Measurements from ENCODE around the gene BRPF1. TPM values are rescaled to one million over a fixed set of nuclear protein-coding genes. Genes with fewer than 3 reads are reported as not detected.

BRPF1 gene, protein sequence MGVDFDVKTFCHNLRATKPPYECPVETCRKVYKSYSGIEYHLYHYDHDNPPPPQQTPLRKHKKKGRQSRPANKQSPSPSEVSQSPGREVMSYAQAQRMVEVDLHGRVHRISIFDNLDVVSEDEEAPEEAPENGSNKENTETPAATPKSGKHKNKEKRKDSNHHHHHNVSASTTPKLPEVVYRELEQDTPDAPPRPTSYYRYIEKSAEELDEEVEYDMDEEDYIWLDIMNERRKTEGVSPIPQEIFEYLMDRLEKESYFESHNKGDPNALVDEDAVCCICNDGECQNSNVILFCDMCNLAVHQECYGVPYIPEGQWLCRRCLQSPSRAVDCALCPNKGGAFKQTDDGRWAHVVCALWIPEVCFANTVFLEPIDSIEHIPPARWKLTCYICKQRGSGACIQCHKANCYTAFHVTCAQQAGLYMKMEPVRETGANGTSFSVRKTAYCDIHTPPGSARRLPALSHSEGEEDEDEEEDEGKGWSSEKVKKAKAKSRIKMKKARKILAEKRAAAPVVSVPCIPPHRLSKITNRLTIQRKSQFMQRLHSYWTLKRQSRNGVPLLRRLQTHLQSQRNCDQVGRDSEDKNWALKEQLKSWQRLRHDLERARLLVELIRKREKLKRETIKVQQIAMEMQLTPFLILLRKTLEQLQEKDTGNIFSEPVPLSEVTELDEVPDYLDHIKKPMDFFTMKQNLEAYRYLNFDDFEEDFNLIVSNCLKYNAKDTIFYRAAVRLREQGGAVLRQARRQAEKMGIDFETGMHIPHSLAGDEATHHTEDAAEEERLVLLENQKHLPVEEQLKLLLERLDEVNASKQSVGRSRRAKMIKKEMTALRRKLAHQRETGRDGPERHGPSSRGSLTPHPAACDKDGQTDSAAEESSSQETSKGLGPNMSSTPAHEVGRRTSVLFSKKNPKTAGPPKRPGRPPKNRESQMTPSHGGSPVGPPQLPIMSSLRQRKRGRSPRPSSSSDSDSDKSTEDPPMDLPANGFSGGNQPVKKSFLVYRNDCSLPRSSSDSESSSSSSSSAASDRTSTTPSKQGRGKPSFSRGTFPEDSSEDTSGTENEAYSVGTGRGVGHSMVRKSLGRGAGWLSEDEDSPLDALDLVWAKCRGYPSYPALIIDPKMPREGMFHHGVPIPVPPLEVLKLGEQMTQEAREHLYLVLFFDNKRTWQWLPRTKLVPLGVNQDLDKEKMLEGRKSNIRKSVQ (N-terminal part only)
- total RNA-seq (2014; rRNA removed; shearing (Covaris generic)) (16.3 and 18.3 TPM in 2 replicates), polyA plus RNA-seq (2016; fragmentation: Nextera tagmentation; extraction: Ambion mirVana) (7.3 and 10.4 TPM in 2 replicates)

DNA sequence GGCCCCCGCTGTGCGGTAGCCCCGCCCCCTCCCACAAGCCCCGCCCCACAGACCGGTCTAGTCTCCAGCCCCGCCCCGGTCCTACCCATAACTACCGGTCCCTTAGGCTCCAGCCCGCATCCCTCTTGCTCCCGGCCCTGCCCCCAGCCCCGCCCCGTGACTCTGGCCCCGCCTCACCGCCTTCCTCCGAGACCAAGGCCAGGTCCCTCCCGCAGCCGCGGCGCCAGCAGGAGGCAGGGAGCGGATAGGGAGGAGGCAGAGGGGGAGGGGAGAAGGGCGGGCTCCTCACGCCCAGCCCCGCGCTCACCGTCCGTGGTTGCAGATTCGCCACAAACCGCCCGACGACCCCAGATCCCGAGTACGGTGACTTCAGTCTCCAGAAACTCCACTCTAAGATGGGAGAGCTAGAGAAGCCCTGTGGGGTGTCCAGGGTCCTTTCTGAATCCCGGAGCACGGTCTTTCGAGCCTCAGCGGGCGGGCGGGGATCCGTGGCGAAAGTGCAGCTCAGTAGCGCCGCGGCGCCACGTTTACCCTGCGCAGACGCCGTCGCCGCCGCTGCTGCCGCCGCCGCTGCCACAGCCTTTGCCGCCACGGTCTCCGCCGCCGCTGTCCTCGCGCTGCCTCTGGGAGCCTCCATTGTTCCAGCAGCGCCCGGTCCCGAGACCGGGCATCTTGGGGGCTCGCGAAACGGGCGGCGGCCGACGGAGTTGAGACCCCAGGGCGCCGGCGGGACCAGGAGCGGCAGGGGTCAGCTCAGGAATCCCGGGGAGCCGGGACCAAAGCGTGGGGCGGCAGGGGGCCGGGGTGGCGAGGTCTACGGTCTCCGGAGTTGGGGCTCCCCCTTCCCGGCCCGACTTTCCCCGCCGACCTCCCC lies at the start of gene BRPF1:
Gene BRPF1 (plus strand): TSS at position 530 of the 874 bp plus-strand sequence. CDS start 2,406 bp downstream, outside the sequence.
- no peak for TF ChIP-seq EZH2 (IDR thresholded peaks at IDR 0.05; ENCODE audit: insufficient read depth, poor library complexity, severe bottlenecking)
- TF ChIP-seq EZH2phosphoT487 (IDR thresholded peaks at IDR 0.05; ENCODE audit: insufficient read depth, low read depth), result no peak
- Histone ChIP-seq H3K9me3 (ENCODE audit: low read depth) (no peaks in the 10 kb centered on the region), H3K27ac (peak within 1 kb of the TSS; percentile 97), H3K9ac (peak within 1 kb of the TSS; percentile 96), H3F3A (ENCODE audit: insufficient read depth) (peaks cover 9% of the 10 kb centered on the region), H3K9me2 (ENCODE audit: insufficient read depth) (no peaks in the 10 kb centered on the region), H3K36me3 (ENCODE audit: low read depth) (peaks cover 15% of the 10 kb centered on the region; the same call in 1 of the 2 replicates), H2AFZ (peak within 1 kb of the TSS; percentile 87), H3K4me1 (ENCODE audit: insufficient read depth) (peaks cover 17% of the 10 kb centered on the region), H3K27me3 (replicated peaks; ENCODE audit: insufficient read depth) (no peaks in the 10 kb centered on the region), H3K79me2 (ENCODE audit: insufficient read depth) (peaks cover 48% of the 10 kb centered on the region), H4K20me1 (ENCODE audit: insufficient read depth) (no peaks in the 10 kb centered on the region; the same call in 1 of the 2 replicates), H3K4me2 (ENCODE audit: unreplicated experiment) (peak within 1 kb of the TSS; percentile 98), H3K4me3 (peak within 1 kb of the TSS; percentile 84)
- DNase-seq, result peak; percentile 100
- WGBS, 2 experiments (ENCODE audit: low coverage in 1 of 2, low lambda C conversion rate in 2 of 2, missing lambda C conversion rate in 2 of 2), result 1% methylated on average over 60 to 88 of the region's 88 CpGs
- in situ Hi-C loops (cut with MboI), result no loop called here

DNA sequence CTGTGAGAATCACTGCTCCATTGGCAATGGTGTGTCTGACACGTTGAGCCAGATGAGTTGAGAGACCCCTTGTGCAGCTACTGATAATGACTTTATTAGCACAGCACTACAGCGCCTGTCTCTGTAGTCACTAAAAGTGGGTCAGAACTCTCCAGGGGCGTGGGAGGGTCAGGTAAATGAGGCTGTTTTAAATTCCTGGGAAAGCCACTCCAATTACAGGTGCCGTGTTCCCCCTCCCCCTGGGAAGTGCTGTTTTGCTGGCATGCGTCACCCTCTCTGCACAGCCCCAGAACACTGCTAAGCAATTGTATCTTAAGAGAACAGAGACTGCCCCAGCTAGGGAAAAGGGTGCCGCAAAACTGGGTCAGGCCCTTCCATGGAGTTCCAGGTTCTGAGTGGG lies 49.4 kb upstream of the BRPF1 start:
- 92 to 95% methylated on average over 6 of the region's 6 CpGs for WGBS, 2 experiments (ENCODE audit: low coverage in 1 of 2, low lambda C conversion rate in 2 of 2, missing lambda C conversion rate in 2 of 2)

DNA sequence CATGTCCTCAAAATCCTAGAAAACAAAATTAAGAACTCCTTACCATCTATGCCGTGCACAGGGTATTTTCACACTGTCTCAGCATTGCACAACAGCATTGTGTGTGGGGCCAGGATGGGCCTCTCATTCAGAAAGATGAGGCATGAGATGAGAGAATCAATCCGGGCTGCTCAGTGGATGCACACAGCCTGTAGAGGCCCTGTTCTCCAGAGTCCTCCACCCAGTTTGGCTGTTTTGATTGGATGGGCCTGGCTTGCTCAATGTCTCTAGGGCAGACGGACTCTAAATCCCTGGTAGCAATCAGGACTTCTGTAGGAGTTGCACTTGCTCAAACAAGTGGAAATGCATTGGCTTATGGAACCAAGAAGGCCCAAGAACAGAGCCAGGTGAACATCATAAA lies 48.1 kb upstream of the BRPF1 start:
- no peaks in the 10 kb centered on the region for H3K4me1 ChIP-seq (ENCODE audit: insufficient read depth)
- H3K79me2 ChIP-seq (ENCODE audit: insufficient read depth), result no peaks in the 10 kb centered on the region
- H3K9me2 ChIP-seq (ENCODE audit: insufficient read depth), result no peaks in the 10 kb centered on the region
- H3K9ac ChIP-seq, result no peak overlapping the region
- no peaks in the 10 kb centered on the region for H3K9me3 ChIP-seq (ENCODE audit: low read depth)
- no peak overlapping the region for H3K4me3 ChIP-seq
- DNase-seq, result no peak
- H3K27ac ChIP-seq, result no peak overlapping the region
- TF ChIP-seq EZH2phosphoT487 (IDR thresholded peaks at IDR 0.05; ENCODE audit: insufficient read depth, low read depth), result no peak
- H3F3A ChIP-seq (ENCODE audit: insufficient read depth), result no peaks in the 10 kb centered on the region
- H2AFZ ChIP-seq, result no peak overlapping the region
- in situ Hi-C loops (cut with MboI), result no loop called here
- 57 to 67% methylated on average over 3 of the region's 3 CpGs for WGBS, 2 experiments (ENCODE audit: low coverage in 1 of 2, low lambda C conversion rate in 2 of 2, missing lambda C conversion rate in 2 of 2)
- H3K36me3 ChIP-seq (ENCODE audit: low read depth), result peaks cover 12% of the 10 kb centered on the region
- H3K27me3 ChIP-seq (replicated peaks; ENCODE audit: insufficient read depth), result no peaks in the 10 kb centered on the region
- H4K20me1 ChIP-seq (ENCODE audit: insufficient read depth), result no peaks in the 10 kb centered on the region
- H3K4me2 ChIP-seq (ENCODE audit: unreplicated experiment), result no peak overlapping the region

More for the DNA sequence above, 49.4 kb upstream of the BRPF1 start:
- no peak overlapping the region for H3K9ac ChIP-seq
- H3K27ac ChIP-seq, result no peak overlapping the region
- no peak overlapping the region for H3K4me2 ChIP-seq (ENCODE audit: unreplicated experiment)
- in situ Hi-C loops (cut with MboI), result no loop called here
- H3K9me3 ChIP-seq (ENCODE audit: low read depth), result no peaks in the 10 kb centered on the region
- TF ChIP-seq EZH2 (IDR thresholded peaks at IDR 0.05; ENCODE audit: insufficient read depth, poor library complexity, severe bottlenecking) (no peak), EZH2phosphoT487 (IDR thresholded peaks at IDR 0.05; ENCODE audit: insufficient read depth, low read depth) (no peak)
- H3F3A ChIP-seq (ENCODE audit: insufficient read depth), result no peaks in the 10 kb centered on the region
- H3K27me3 ChIP-seq (replicated peaks; ENCODE audit: insufficient read depth), result no peaks in the 10 kb centered on the region
- H3K4me1 ChIP-seq (ENCODE audit: insufficient read depth), result no peaks in the 10 kb centered on the region
- H3K79me2 ChIP-seq (ENCODE audit: insufficient read depth), result no peaks in the 10 kb centered on the region
- no peak for DNase-seq
- H4K20me1 ChIP-seq (ENCODE audit: insufficient read depth), result no peaks in the 10 kb centered on the region
- no peak overlapping the region for H2AFZ ChIP-seq
- no peak overlapping the region for H3K4me3 ChIP-seq
- H3K36me3 ChIP-seq (ENCODE audit: low read depth), result peaks cover 15% of the 10 kb centered on the region
- H3K9me2 ChIP-seq (ENCODE audit: insufficient read depth), result no peaks in the 10 kb centered on the region

All from GM23248 (cell line).